SKM-1 treated with dmso at 0.1 percent for 144 hours (cell line): ENCODE data around the gene ARSK.
"Not testable (repeated sequence)": the region's sequence is repeated elsewhere in the genome, so short reads cannot be mapped to it uniquely, and the experiment has no call there.

Experiments
- DNase-seq: peaks from one replicate; lab custom pipeline; 2025; ENCODE audit not compliant: unreplicated experiment; lab: John Stamatoyannopoulos, UW

The ARSK gene

DNA sequence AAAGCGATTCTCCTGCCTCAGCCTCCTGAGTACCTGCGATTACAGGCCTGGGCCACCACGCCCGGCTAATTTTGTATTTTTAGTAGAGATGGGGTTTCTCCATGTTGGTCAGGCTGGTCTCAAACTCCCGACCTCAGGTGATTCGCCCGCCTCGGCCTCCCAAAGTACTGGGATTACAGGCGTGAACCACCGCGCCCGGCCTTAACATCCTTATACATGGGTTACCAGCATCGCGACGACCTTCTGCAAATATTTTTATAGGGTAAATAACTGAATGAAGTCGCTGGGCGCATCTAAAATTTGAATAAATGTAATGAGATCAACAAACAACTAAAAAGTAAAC lies 91.3 kb downstream of the ARSK start:
- DNase-seq: not testable (repeated sequence)

DNA sequence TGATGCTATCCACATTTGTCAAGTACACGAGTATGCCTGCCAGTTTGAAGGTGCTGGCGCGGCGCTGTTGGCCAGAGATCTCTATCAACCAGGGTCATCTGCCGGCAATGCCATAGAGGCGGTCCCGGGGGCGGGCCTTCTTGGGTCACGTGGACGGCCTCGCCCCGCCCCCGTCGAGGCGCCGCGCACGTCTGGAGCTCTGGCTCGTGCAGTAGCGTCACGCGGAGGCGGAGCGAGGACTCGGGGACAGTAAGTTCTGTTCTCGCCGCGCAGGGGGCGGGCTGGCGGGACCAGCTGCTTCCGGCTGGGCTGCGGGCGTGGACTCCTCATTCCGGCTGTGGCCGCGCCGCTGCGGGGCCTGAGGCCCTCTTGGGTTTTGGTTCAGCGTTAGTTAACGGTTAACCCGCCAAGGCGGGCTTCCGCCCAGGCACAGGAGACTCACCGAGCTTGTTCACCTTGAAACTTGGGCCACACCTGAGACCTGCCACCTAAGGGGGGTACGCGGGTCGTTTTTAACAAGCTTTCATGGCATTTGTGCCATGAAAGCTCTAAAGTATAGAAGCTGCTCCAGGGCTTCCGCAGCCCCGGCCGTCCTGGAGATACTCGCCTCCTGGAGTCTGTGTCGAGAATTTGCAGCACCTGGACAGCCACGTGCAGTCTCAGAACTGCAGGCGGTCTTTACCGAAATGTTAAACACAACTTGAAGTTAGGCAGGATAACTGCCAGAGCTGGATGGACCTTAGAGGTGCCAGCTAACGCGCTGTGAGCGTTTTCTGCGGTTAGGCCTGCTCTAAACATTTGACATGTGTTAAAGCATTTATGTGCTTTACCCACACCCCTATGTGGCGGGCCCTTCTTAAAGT lies 91.9 kb downstream of the ARSK start, which contains the start of gene RFESD:
Gene RFESD (plus strand): TSS at position 209 of the 863 bp plus-strand sequence. CDS start 5,495 bp downstream, outside the sequence.
- DNase-seq: peak; percentile 95

DNA sequence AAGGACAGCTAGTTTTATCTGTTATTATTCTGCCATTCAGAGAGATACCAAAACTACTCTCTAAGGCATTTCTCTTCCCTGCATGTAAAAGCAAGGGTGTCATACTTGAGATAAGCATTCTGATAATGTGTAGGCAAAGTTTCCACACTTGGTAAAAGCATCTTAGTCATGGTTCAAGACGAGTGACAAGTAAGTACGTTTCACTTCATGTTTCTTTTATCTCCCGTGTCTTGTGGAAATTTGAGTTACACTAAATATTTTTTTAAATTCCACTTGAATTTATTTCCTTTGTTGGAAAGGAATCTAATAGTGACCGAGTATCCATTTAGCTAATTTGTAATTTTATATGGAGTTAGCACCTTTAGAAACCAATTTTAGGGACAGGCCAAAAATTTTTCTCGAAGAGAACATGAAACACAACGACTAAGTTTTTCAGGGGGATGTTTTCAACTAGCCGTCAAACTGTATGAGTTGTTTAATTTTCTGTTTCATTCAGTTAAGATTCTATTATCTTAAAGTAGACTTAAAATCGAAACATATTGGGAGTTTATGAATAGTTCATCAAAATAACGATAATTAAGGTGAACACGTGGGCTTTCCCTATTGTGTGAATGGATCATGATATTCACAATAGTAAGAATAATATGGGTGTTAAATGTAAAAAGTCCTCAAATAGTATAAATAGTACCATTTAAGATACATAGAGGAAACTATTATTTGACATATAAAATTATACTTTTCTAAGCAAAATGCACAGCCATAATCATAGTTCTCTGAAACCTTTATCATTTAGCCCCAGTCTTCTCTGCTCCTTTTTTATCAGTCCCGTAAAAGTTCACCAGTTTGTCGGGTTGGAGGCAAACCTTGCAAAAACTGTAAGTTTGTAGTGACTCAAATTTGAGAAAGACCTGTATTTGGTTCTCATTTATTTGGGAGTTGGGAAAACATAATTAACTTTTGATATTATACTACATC lies 93.3 kb downstream of the ARSK start:
- no peak for DNase-seq

DNA sequence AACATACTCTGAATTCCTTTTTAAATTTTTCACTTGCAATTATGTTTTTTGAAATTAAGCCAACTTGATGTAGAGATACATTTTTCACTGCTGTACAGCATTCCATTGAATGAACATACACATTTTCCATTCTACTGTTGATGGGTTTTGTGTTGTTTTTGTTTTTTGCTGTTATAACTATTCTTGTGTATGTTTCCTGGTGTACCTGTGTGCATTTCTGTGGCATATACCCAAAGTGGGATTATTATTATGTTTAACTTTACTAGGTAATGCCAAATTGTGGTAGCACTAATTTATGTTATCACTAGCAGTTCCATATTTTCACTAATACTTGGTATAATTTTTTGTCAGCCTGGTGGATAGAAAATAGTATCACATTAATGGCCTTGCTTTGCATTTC lies 94.4 kb downstream of the ARSK start:
- DNase-seq: no peak

DNA sequence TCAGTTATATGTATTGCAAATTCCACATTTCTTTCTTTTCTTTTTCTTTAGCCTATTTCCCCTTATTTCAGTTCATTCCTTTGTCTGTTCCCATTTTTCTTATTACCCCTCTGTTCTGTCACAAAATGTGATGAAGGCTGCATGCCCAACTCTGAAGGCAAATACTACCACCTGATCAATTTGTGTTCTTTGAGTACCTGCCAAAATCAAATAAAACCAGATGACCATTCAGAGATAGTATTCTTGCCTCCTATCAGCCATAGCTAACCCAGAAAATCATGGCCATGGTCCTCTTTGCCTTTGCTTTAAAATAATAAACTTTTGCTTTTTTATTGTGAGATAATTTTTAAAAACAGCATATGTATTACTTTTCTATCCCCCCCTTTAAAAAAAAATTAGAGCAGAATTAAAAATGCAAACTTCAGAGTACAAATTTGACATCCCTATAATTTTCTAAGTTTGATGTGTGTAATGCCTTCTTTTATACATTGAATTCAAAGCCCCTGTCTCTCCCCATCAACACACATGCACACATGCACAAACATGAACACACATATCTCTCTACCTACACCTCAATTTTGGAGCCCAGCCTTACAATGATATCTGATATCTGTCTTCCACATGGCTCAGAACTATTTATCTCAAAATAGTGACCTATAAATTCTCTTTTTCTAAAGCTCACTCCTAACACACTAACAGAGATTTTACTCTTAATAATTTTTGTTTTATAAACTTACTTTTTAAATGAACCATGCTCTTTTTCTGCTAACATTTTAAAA lies 95.1 kb downstream of the ARSK start:
- no peak for DNase-seq

DNA sequence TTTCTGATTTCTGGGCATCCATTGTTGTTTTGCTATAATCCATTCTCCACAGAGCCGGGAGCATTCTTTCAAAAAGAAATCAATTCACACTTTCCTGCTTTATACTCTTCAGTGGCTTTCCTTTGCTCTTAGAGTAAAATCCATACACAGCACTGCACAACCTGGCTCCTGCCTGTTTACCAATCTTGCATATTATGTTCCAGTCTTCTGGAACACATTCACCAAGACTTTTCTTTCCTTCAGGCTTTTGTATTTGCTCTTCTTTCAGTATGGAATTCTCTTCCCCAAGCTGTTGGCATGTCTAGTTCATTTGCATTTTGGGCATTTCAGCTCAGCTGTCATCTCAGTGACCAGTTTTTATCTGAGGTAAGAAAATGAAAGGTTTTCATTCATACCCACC lies 97.9 kb downstream of the ARSK start:
- no peak for DNase-seq

DNA sequence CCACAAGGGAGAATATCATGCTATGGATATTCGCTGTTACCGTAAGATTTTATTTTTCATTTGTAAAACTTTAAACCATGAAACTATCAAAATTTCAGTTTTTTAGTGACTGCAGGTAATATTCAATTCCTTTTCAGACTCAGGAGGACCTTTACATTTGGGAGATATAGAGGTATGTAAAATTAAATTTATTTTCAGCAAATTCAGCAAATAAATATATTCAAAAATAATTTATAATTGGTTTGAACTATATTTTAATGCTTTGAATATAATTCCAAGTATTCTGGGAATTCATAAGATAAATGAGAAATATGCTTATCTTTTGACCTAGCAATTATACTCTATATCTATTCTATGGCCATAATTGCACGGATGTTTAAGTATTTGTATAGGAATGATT lies 99.3 kb downstream of the ARSK start:
- no peak for DNase-seq
